Fibroblast of lung (primary cell): ENCODE data around the gene OR4N5. TPM values are rescaled to one million over a fixed set of nuclear protein-coding genes. Genes with fewer than 3 reads are reported as not detected.

ENCODE experiments used
- DNase-seq, 2 donors: peaks; one replicate each; pipeline versions ENCODE4 v3.0.0 to v3.0.0-alpha.2; 2010; ENCODE audit warnings: low read depth in 2 of 2
- H2AFZ ChIP-seq: 2 replicates; pipeline ENCODE4 v1.5.1; 2012; ENCODE audit warnings: low read length, control low read depth, inconsistent platforms
- H3K27ac ChIP-seq: 2 replicates; pipeline ENCODE4 v1.5.1; 2011; ENCODE audit warnings: low read length, control low read depth; ENCODE audit not compliant: insufficient read depth
- H3K27me3 ChIP-seq: 2 replicates; pipeline ENCODE4 v1.5.1; 2011; ENCODE audit warnings: mild to moderate bottlenecking, low read length; ENCODE audit not compliant: control insufficient read depth, insufficient read depth
- H3K36me3 ChIP-seq: 2 replicates; pipeline ENCODE4 v1.5.1; 2011; ENCODE audit warnings: low read length; ENCODE audit not compliant: control insufficient read depth, insufficient read depth
- H3K4me1 ChIP-seq: 2 replicates; pipeline ENCODE4 v1.5.1; 2011; ENCODE audit warnings: low read length; ENCODE audit not compliant: control insufficient read depth, insufficient read depth; ENCODE audit errors: extremely low read depth
- H3K4me2 ChIP-seq: 2 replicates; pipeline ENCODE4 v1.5.1; 2011; ENCODE audit warnings: low read length, control low read depth; ENCODE audit not compliant: insufficient read depth; ENCODE audit errors: extremely low read depth
- H3K4me3 ChIP-seq, 4 experiments: fragments of 200-600 bp in 1 of 4; sonication (generic) in 1 of 4; replicated peaks in 1 of 4; 2 replicates each; pipeline ENCODE4 v1.5.1; 2011 to 2016; ENCODE audit warnings: low read length in 4 of 4, low read depth in 3 of 4, mild to moderate bottlenecking in 3 of 4, control low read depth in 2 of 4, inconsistent platforms in 1 of 4, mixed read lengths in 1 of 4; ENCODE audit not compliant: insufficient read depth in 1 of 4; ENCODE audit errors: control extremely low read depth in 1 of 4
- H3K79me2 ChIP-seq: 2 replicates; pipeline ENCODE4 v1.5.1; 2012; ENCODE audit warnings: mild to moderate bottlenecking, low read length, inconsistent platforms; ENCODE audit not compliant: control insufficient read depth, insufficient read depth
- H3K9ac ChIP-seq: 2 replicates; pipeline ENCODE4 v1.5.1; 2011; ENCODE audit warnings: mild to moderate bottlenecking, low read length, control low read depth; ENCODE audit not compliant: insufficient read depth
- H3K9me3 ChIP-seq: 2 replicates; pipeline ENCODE4 v1.5.1; 2012; ENCODE audit warnings: low read depth, low read length; ENCODE audit not compliant: control insufficient read depth, insufficient read depth
- H4K20me1 ChIP-seq: 2 replicates; pipeline ENCODE4 v1.5.1; 2011; ENCODE audit warnings: low read length; ENCODE audit not compliant: control insufficient read depth, insufficient read depth; ENCODE audit errors: extremely low read depth
- EZH2 ChIP-seq: IDR thresholded peaks from 2 replicates; pipeline ENCODE4 v1.5.1; 2012; ENCODE audit warnings: low read length, control low read depth, mild to moderate bottlenecking; ENCODE audit errors: missing control alignments
- polyA plus RNA-seq, 2 donors: library from polyadenylated mRNA; depleted of rRNA in 1 of 2; stranded (reverse) in 1 of 2; unstranded in 1 of 2; fragments of >200 nt; gene quantifications; 2 replicates each; pipeline ENCODE4 v1.2.1, GENCODE V29; 2011 to 2012; ENCODE audit warnings: missing spikeins in 1 of 2
- total RNA-seq: library from RNA; depleted of rRNA; stranded (reverse); fragments of >200 nt; gene quantifications from 2 replicates; pipeline ENCODE4 v1.2.1, GENCODE V29; 2014
- TF ChIP-seq, protein P1 (sequence below), 2 donors: IDR thresholded peaks in 1 of 2; conservative IDR thresholded peaks in 1 of 2; 1 replicate in 1 of 2; 2 replicates in 1 of 2; pipeline ENCODE4 v1.5.1; 2011 to 2012; ENCODE audit warnings: low read length in 2 of 2, control low read depth in 1 of 2, inconsistent platforms in 1 of 2, low read depth in 1 of 2, mild to moderate bottlenecking in 1 of 2

OR4N5 gene
- total and polyA plus RNA-seq, 2 donors (not counting 1 experiment from before 2014, with no cell fraction given): not detected

DNA sequence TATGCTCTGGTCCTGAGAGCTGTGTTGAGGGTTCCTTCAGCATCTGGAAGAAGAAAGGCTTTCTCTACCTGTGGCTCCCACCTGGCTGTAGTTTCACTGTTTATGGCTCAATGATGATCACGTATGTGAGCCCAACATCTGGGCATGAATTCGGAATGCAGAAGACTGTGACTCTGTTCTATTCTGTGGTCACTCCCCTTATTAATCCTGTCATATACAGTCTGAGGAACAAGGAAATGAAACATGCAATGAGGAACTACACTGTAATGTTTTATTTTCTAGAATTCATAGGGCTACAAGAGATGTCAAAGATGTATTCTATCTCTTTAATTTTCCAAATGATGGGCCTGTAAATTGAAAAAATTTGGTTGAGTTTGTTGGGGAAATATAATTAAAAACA is 41.3 kb downstream of the OR4N5 start:
- DNase-seq: no peak
- TF ChIP-seq, protein P1, sequence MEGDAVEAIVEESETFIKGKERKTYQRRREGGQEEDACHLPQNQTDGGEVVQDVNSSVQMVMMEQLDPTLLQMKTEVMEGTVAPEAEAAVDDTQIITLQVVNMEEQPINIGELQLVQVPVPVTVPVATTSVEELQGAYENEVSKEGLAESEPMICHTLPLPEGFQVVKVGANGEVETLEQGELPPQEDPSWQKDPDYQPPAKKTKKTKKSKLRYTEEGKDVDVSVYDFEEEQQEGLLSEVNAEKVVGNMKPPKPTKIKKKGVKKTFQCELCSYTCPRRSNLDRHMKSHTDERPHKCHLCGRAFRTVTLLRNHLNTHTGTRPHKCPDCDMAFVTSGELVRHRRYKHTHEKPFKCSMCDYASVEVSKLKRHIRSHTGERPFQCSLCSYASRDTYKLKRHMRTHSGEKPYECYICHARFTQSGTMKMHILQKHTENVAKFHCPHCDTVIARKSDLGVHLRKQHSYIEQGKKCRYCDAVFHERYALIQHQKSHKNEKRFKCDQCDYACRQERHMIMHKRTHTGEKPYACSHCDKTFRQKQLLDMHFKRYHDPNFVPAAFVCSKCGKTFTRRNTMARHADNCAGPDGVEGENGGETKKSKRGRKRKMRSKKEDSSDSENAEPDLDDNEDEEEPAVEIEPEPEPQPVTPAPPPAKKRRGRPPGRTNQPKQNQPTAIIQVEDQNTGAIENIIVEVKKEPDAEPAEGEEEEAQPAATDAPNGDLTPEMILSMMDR (conservative IDR thresholded peaks at IDR 0.05 in 1 of 2, IDR thresholded peaks at IDR 0.05 in 1 of 2; ENCODE audit: low read depth in 1 of 2, low read length in 2 of 2): no peak
- no peak for TF ChIP-seq EZH2

DNA sequence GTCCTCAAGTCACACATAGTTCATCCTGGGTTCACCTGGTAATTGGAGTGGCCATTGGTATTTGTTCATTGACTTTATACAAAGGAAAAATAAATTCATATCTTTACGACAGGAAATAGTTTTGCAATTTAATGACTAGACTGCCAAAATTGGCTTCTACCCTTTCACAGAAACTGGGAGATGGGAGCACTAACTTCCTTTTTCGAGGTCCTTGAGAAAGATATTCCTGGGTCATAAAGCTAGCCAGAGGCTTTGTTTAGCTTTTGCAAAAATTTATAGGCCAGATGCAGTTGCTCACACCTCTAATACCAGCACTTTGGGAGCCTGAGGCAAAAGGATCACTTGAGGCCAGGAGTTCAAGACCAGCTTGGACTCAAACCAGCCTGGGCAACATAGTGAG is 41.9 kb downstream of the OR4N5 start:
- Histone ChIP-seq H3K9me3 (no peaks in the 10 kb centered on the region), H3K4me2 (no peak overlapping the region), H3K36me3 (no peaks in the 10 kb centered on the region), H3K9ac (no peak overlapping the region), H3K4me1 (no peaks in the 10 kb centered on the region), H4K20me1 (no peaks in the 10 kb centered on the region), H2AFZ (no peak overlapping the region), H3K79me2 (no peaks in the 10 kb centered on the region), H3K27ac (no peak overlapping the region), H3K27me3 (no peaks in the 10 kb centered on the region), H3K4me3 (no peak overlapping the region)
- TF ChIP-seq, protein P1 (conservative IDR thresholded peaks at IDR 0.05 in 1 of 2, IDR thresholded peaks at IDR 0.05 in 1 of 2; ENCODE audit: low read depth in 1 of 2, low read length in 2 of 2): no peak
- TF ChIP-seq EZH2: no peak
- no peak for DNase-seq

More for the DNA sequence above, 41.3 kb downstream of the OR4N5 start:
- no peak overlapping the region for H3K4me2 ChIP-seq
- no peaks in the 10 kb centered on the region for H3K9me3 ChIP-seq
- no peaks in the 10 kb centered on the region for H3K36me3 ChIP-seq
- H4K20me1 ChIP-seq: no peaks in the 10 kb centered on the region
- no peak overlapping the region for H3K9ac ChIP-seq
- no peak overlapping the region for H3K4me3 ChIP-seq
- no peak overlapping the region for H2AFZ ChIP-seq
- no peak overlapping the region for H3K27ac ChIP-seq
- H3K4me1 ChIP-seq: no peaks in the 10 kb centered on the region
- H3K27me3 ChIP-seq: no peaks in the 10 kb centered on the region
- H3K79me2 ChIP-seq: no peaks in the 10 kb centered on the region

DNA sequence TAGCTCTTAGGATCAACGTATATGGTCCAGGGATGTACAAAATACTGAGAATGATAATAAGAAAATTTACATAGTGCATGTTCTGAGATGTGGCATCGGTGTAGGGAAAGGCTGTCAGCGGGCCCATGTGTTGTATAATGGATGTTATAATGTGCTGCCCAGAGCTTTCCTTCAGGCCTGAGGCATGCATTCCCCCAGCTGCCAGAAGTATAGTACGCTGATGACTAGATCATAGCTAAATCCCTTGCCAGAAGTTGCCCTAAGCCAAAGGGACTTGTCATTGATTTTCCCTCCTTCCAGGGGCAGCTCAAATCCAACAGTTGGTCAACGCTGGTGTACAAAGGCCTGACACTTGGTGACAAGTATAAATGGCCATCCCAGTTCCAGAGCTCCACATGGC is 45.6 kb downstream of the OR4N5 start:
- Histone ChIP-seq H3K9me3 (no peaks in the 10 kb centered on the region), H3K27me3 (no peaks in the 10 kb centered on the region), H3K27ac (no peak overlapping the region), H3K4me2 (no peak overlapping the region), H3K4me3 (no peak overlapping the region), H4K20me1 (no peaks in the 10 kb centered on the region), H3K36me3 (no peaks in the 10 kb centered on the region), H3K9ac (no peak overlapping the region), H2AFZ (no peak overlapping the region), H3K4me1 (no peaks in the 10 kb centered on the region), H3K79me2 (no peaks in the 10 kb centered on the region)
- TF ChIP-seq, protein P1 (conservative IDR thresholded peaks at IDR 0.05 in 1 of 2, IDR thresholded peaks at IDR 0.05 in 1 of 2; ENCODE audit: low read depth in 1 of 2, low read length in 2 of 2): no peak
- TF ChIP-seq EZH2: no peak
- DNase-seq: no peak
